Upper lobe of left lung (tissue), 6 donors: ENCODE results near the gene S100A9. TPM values are rescaled to one million over a fixed set of nuclear protein-coding genes. Genes with fewer than 3 reads are reported as not detected.

Experiments used
- ATAC-seq, 2 donors: fragments of 200-7000 bp; cut with Tn5 transposase; one replicate each; pipeline ENCODE4 v1.9.1; 2022; ENCODE audit warnings: mild to moderate bottlenecking in 2 of 2, moderate library complexity in 2 of 2; ENCODE audit not compliant: low FRiP score in 2 of 2
- DNase-seq, 2 donors: peaks; one replicate each; pipeline ENCODE4 v3.0.0-alpha.2; 2019 to 2020
- H3K27ac ChIP-seq, 4 donors: fragments of 200-600 bp; sonication (generic); one replicate each; pipeline ENCODE4 v1.5.1; 2016 to 2019
- H3K27me3 ChIP-seq, 4 donors: fragments of 200-600 bp; sonication (generic); one replicate each; pipeline ENCODE4 v1.5.1; 2017 to 2019
- H3K36me3 ChIP-seq, 4 donors: fragments of 200-600 bp; sonication (generic); one replicate each; pipeline ENCODE4 v1.5.1; 2016 to 2019
- H3K4me1 ChIP-seq, 4 donors: fragments of 200-600 bp; sonication (generic); one replicate each; pipeline ENCODE4 v1.5.1; 2018 to 2019
- H3K4me3 ChIP-seq, 4 donors: fragments of 200-600 bp; sonication (generic); one replicate each; pipeline ENCODE4 v1.5.1; 2017 to 2019; ENCODE audit warnings: mild to moderate bottlenecking in 2 of 4, moderate library complexity in 1 of 4
- H3K9me3 ChIP-seq, 4 donors: fragments of 200-600 bp; sonication (generic); one replicate each; pipeline ENCODE4 v1.5.1; 2018 to 2019
- EP300 ChIP-seq, 4 donors: sonication (generic); formaldehyde crosslinking; IDR thresholded peaks; one replicate each; pipeline ENCODE4 v1.5.1; 2017; ENCODE audit warnings: antibody characterized with exemption in 4 of 4, control low read depth in 2 of 4
- POLR2A ChIP-seq, 4 donors: fragments of 450-650 bp; IDR thresholded peaks; one replicate each; pipeline ENCODE4 v1.5.1; 2016 to 2017; ENCODE audit warnings: antibody characterized with exemption in 4 of 4, mild to moderate bottlenecking in 2 of 4
- POLR2AphosphoS5 ChIP-seq, 2 donors: sonication (generic); formaldehyde crosslinking; IDR thresholded peaks; one replicate each; pipeline ENCODE4 v1.5.1; 2017; ENCODE audit warnings: antibody characterized with exemption in 2 of 2
- WGBS, 2 donors: methylation state at CpG; one replicate each; pipeline ENCODE4 v1.1.5; 2017 to 2018; 5-methylcytosine and 5-hydroxymethylcytosine counted together
- total RNA-seq, 6 donors: library from RNA; depleted of rRNA in 4 of 6; stranded (reverse); fragments of >200 nt in 4 of 6; gene quantifications; one replicate each; pipeline versions ENCODE4 v1.1.0 to v1.2.1, GENCODE V29; 2016 to 2021
- TF ChIP-seq, protein P1 (sequence below), 6 experiments: fragments of 450-650 bp in 4 of 6; fragments of 200-600 bp in 2 of 6; sonication (generic) in 2 of 6; IDR thresholded peaks; one replicate each; pipeline ENCODE4 v1.5.1; 2016 to 2019; ENCODE audit warnings: antibody characterized with exemption in 6 of 6
- donor health status: DM: no; HTN: no; CAD: no; lungs with moderate emphysema.
- donor health status: DM: no; HTN: yes; CAD: no; lungs with severe emphysema.

S100A9 gene
- total RNA-seq, 6 donors from 2014 or later: 133 to 1,125 (median 606) TPM

GRCh38 chr1:153364156-153364555 lies 6.5 kb downstream of the S100A9 start:
- DNase-seq: no peak
- Histone ChIP-seq H3K4me1 (peaks cover 3 to 17% (median 13%) of the 10 kb centered on the region in 4 donors), H3K9me3 (no peaks in the 10 kb centered on the region)

GRCh38 chr1:153364766-153365666 lies 7.4 kb downstream of the S100A9 start:
- peak overlapping the region in 3 of 4 donors; percentile 27 to 60 (median 54) for H3K27ac ChIP-seq
- no peaks in the 10 kb centered on the region for H3K27me3 ChIP-seq
- TF ChIP-seq EP300 (IDR thresholded peaks at IDR 0.05): no peak
- TF ChIP-seq POLR2AphosphoS5 (IDR thresholded peaks at IDR 0.05): peak in 1 of 2 donors; percentile 17
- TF ChIP-seq, protein P1, sequence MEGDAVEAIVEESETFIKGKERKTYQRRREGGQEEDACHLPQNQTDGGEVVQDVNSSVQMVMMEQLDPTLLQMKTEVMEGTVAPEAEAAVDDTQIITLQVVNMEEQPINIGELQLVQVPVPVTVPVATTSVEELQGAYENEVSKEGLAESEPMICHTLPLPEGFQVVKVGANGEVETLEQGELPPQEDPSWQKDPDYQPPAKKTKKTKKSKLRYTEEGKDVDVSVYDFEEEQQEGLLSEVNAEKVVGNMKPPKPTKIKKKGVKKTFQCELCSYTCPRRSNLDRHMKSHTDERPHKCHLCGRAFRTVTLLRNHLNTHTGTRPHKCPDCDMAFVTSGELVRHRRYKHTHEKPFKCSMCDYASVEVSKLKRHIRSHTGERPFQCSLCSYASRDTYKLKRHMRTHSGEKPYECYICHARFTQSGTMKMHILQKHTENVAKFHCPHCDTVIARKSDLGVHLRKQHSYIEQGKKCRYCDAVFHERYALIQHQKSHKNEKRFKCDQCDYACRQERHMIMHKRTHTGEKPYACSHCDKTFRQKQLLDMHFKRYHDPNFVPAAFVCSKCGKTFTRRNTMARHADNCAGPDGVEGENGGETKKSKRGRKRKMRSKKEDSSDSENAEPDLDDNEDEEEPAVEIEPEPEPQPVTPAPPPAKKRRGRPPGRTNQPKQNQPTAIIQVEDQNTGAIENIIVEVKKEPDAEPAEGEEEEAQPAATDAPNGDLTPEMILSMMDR (IDR thresholded peaks at IDR 0.05): no peak
- TF ChIP-seq POLR2A (IDR thresholded peaks at IDR 0.05): no peak
- ATAC-seq: no peak
- H3K36me3 ChIP-seq: no peaks in the 10 kb centered on the region
- no peak overlapping the region for H3K4me3 ChIP-seq
- no peak for DNase-seq
- H3K9me3 ChIP-seq: no peaks in the 10 kb centered on the region
- peaks cover 3 to 15% (median 11%) of the 10 kb centered on the region in 4 donors for H3K4me1 ChIP-seq
- WGBS, 2 donors: 67 to 74% methylated on average over 12 of the region's 12 CpGs

More at GRCh38 chr1:153364156-153364555, 6.5 kb downstream of the S100A9 start:
- no peak for TF ChIP-seq POLR2AphosphoS5 (IDR thresholded peaks at IDR 0.05)
- TF ChIP-seq, protein P1 (IDR thresholded peaks at IDR 0.05): no peak
- TF ChIP-seq POLR2A (IDR thresholded peaks at IDR 0.05): no peak
- no peak for TF ChIP-seq EP300 (IDR thresholded peaks at IDR 0.05)
- Histone ChIP-seq H3K27ac (peak overlapping the region in 2 of 4 donors; percentile 54 to 60), H3K36me3 (no peaks in the 10 kb centered on the region), H3K4me3 (no peak overlapping the region), H3K27me3 (no peaks in the 10 kb centered on the region)
- no peak for ATAC-seq

DNA sequence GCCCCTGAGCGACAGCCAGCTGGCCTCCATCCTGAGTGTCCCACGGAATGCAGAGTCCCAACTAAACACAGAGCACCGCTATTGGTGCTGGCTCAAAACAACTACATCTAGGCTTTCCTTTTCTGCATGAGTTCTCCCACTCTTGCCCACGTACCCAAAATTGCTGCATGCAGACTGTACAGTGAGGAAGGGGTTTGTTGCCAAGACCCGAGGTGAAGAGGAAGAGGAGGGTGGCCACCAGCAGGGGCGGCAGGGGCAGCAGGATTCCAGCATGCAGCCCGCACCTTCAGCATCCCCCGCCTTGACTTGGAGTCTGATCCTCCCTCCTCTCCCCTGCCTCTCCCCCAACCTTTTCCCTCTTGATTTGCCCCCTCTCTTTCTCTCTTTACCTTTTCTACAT lies 8.0 kb downstream of the S100A9 start:
- no peak for DNase-seq
- H3K36me3 ChIP-seq: no peaks in the 10 kb centered on the region
- no peak for TF ChIP-seq EP300 (IDR thresholded peaks at IDR 0.05)
- no peak for TF ChIP-seq POLR2AphosphoS5 (IDR thresholded peaks at IDR 0.05)
- TF ChIP-seq, protein P1 (IDR thresholded peaks at IDR 0.05): no peak
- no peak for TF ChIP-seq POLR2A (IDR thresholded peaks at IDR 0.05)
- peaks cover 0 to 11% (median 4%) of the 10 kb centered on the region in 4 donors for H3K4me1 ChIP-seq
- H3K4me3 ChIP-seq: no peak overlapping the region
- 61 to 69% methylated on average over 7 to 8 of the region's 8 CpGs for WGBS, 2 donors
- H3K27me3 ChIP-seq: no peaks in the 10 kb centered on the region
- no peak for ATAC-seq
- no peaks in the 10 kb centered on the region for H3K9me3 ChIP-seq
- peak overlapping the region in 3 of 4 donors; percentile 27 to 60 (median 54) for H3K27ac ChIP-seq

DNA sequence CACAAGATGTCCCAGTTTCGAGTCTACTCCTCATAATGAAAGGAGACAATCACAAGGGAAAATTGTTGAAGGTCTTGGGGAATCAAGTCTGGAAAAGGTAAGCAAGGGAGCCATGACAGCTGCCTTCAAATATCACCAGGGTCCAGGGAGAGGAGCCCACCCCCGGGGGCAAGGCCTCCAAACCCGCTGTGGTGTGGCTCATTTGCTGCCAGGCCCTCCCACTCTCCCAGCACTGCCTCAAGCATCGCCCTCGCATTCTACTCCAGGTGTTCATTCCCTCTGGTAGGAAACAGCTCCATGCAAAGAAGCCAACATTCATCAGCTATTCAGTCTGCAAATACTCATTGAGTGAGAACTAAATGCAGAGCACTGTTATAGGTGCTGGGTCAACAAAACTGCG lies 8.6 kb downstream of the S100A9 start:
- DNase-seq: no peak
- peak overlapping the region in 3 of 4 donors; percentile 27 to 60 (median 54) for H3K27ac ChIP-seq
- H3K4me1 ChIP-seq: peaks cover 0 to 9% (median 4%) of the 10 kb centered on the region in 4 donors
- no peak overlapping the region for H3K4me3 ChIP-seq
- no peaks in the 10 kb centered on the region for H3K27me3 ChIP-seq
- TF ChIP-seq EP300 (IDR thresholded peaks at IDR 0.05): no peak
- TF ChIP-seq, protein P1 (IDR thresholded peaks at IDR 0.05): no peak
- no peaks in the 10 kb centered on the region for H3K36me3 ChIP-seq
- WGBS, 2 donors: 73 to 85% methylated on average over 6 of the region's 6 CpGs
- no peak for ATAC-seq
- no peaks in the 10 kb centered on the region for H3K9me3 ChIP-seq
